DOHH2 (cell line): ENCODE results near the gene AHSG.

Experiments used
- H3F3A ChIP-seq: fragments of 200-600 bp; sonication (generic), shearing (Covaris generic); 2 replicates; pipeline ENCODE4 v1.6.0; 2016; ENCODE audit warnings: antibody characterized with exemption, mild to moderate bottlenecking; ENCODE audit not compliant: control insufficient read depth, insufficient read depth
- H3K27ac ChIP-seq: fragments of 200-600 bp; sonication (generic); 2 replicates; pipeline ENCODE4 v1.5.1; 2014; ENCODE audit warnings: low read depth, mild to moderate bottlenecking, low read length, moderate library complexity
- H3K27me3 ChIP-seq: fragments of 200-600 bp; sonication (generic); 2 replicates; pipeline ENCODE4 v1.6.1; 2014; ENCODE audit warnings: mild to moderate bottlenecking, low read length, mixed read lengths; ENCODE audit not compliant: control insufficient read depth
- H3K36me3 ChIP-seq: fragments of 200-600 bp; sonication (generic); 2 replicates; pipeline ENCODE4 v1.6.1; 2014; ENCODE audit warnings: mild to moderate bottlenecking, low read length, moderate library complexity, mixed read lengths; ENCODE audit not compliant: control insufficient read depth
- H3K4me1 ChIP-seq: fragments of 200-600 bp; sonication (generic); 2 replicates; pipeline ENCODE4 v1.6.1; 2014; ENCODE audit warnings: mild to moderate bottlenecking, low read length, mixed read lengths; ENCODE audit not compliant: control insufficient read depth
- H3K4me2 ChIP-seq: fragments of 200-600 bp; sonication (generic); 2 replicates; pipeline ENCODE4 v1.6.0; 2014; ENCODE audit warnings: mild to moderate bottlenecking, low read length, moderate library complexity
- H3K4me3 ChIP-seq: fragments of 200-600 bp; sonication (generic); 2 replicates; pipeline ENCODE4 v1.5.1; 2014; ENCODE audit warnings: mild to moderate bottlenecking, low read length, mixed read lengths
- H3K79me2 ChIP-seq: fragments of 200-600 bp; sonication (generic); 2 replicates; pipeline ENCODE4 v1.6.1; 2014; ENCODE audit warnings: mild to moderate bottlenecking, low read length, mixed read lengths; ENCODE audit not compliant: control insufficient read depth
- H3K9me2 ChIP-seq: fragments of 200-600 bp; sonication (generic); replicated peaks from 2 replicates; pipeline ENCODE4 v1.6.1; 2014; ENCODE audit warnings: mild to moderate bottlenecking, low read length, mixed read lengths; ENCODE audit not compliant: control insufficient read depth
- H3K9me3 ChIP-seq: fragments of 200-600 bp; sonication (generic); 2 replicates; pipeline ENCODE4 v1.6.1; 2014; ENCODE audit warnings: antibody characterized with exemption, low read length, mixed read lengths; ENCODE audit not compliant: control insufficient read depth, insufficient read depth
- H4K20me1 ChIP-seq: fragments of 200-600 bp; sonication (generic); 2 replicates; pipeline ENCODE4 v1.6.0; 2014; ENCODE audit warnings: low read depth, mild to moderate bottlenecking, antibody characterized with exemption, low read length, moderate library complexity; ENCODE audit not compliant: control insufficient read depth, insufficient read depth
- CTCF ChIP-seq: fragments of 200-600 bp; sonication (generic); IDR thresholded peaks from one replicate; pipeline ENCODE4 v1.5.1; 2014; ENCODE audit warnings: antibody characterized with exemption, mild to moderate bottlenecking, low read depth, low read length; ENCODE audit not compliant: poor library complexity, severe bottlenecking
- EZH2phosphoT487 ChIP-seq: fragments of 200-600 bp; sonication (generic); IDR thresholded peaks from 2 replicates; pipeline ENCODE4 v1.6.1; 2017; ENCODE audit warnings: borderline replicate concordance, mild to moderate bottlenecking, antibody characterized with exemption, low read length, moderate library complexity, mixed read lengths

AHSG gene

GRCh38 chr3:186608624-186609215, 4.1 kb upstream of the AHSG start:
- Histone ChIP-seq H3K79me2 (no peaks in the 10 kb centered on the region), H3K4me3 (no peak overlapping the region), H3K9me3 (no peaks in the 10 kb centered on the region), H3K36me3 (no peaks in the 10 kb centered on the region), H3K27ac (no peak overlapping the region), H3K27me3 (peaks cover 4% of the 10 kb centered on the region; the same call in 1 of the 2 replicates), H3F3A (no peaks in the 10 kb centered on the region), H3K9me2 (no peaks in the 10 kb centered on the region), H4K20me1 (no peaks in the 10 kb centered on the region), H3K4me1 (no peaks in the 10 kb centered on the region), H3K4me2 (no peak overlapping the region)
- TF ChIP-seq CTCF (no peak), EZH2phosphoT487 (no peak)

GRCh38 chr3:186609247-186609868, 3.5 kb upstream of the AHSG start:
- H3F3A ChIP-seq: no peaks in the 10 kb centered on the region

GRCh38 chr3:186612065-186612464, 795 bp upstream of the AHSG start:
- H4K20me1 ChIP-seq: no peaks in the 10 kb centered on the region
- H3K4me2 ChIP-seq: no peak overlapping the region
- H3F3A ChIP-seq: no peaks in the 10 kb centered on the region
- TF ChIP-seq EZH2phosphoT487 (no peak), CTCF (no peak)
- no peaks in the 10 kb centered on the region for H3K9me2 ChIP-seq
- H3K27me3 ChIP-seq: peaks cover 9% of the 10 kb centered on the region
- H3K4me3 ChIP-seq: no peak overlapping the region
- no peak overlapping the region for H3K27ac ChIP-seq
- H3K4me1 ChIP-seq: peaks cover 18% of the 10 kb centered on the region
- H3K9me3 ChIP-seq: no peaks in the 10 kb centered on the region
- H3K79me2 ChIP-seq: no peaks in the 10 kb centered on the region
- H3K36me3 ChIP-seq: no peaks in the 10 kb centered on the region

More at GRCh38 chr3:186609247-186609868, 3.5 kb upstream of the AHSG start:
- H3K4me2 ChIP-seq: no peak overlapping the region
- H3K36me3 ChIP-seq: no peaks in the 10 kb centered on the region
- H3K79me2 ChIP-seq: no peaks in the 10 kb centered on the region
- no peak overlapping the region for H3K27ac ChIP-seq
- peaks cover 4% of the 10 kb centered on the region for H3K4me1 ChIP-seq
- H3K4me3 ChIP-seq: no peak overlapping the region
- H4K20me1 ChIP-seq: no peaks in the 10 kb centered on the region
- H3K9me2 ChIP-seq: no peaks in the 10 kb centered on the region
- TF ChIP-seq CTCF: no peak
- TF ChIP-seq EZH2phosphoT487: no peak
- no peaks in the 10 kb centered on the region for H3K9me3 ChIP-seq
- peaks cover 9% of the 10 kb centered on the region for H3K27me3 ChIP-seq
